LNCAP (cell line): ENCODE measurements around the gene SEPTIN2.

Experiments used
- TF ChIP-seq, protein P1 (sequence below): fragments of 450-650 bp; IDR thresholded peaks from 2 replicates; pipeline ENCODE4 v1.5.1; 2017; ENCODE audit warnings: mild to moderate bottlenecking

Gene SEPTIN2

GRCh38 chr2:241359481-241360045, 43.8 kb downstream of the SEPTIN2 start:
- TF ChIP-seq, protein P1, sequence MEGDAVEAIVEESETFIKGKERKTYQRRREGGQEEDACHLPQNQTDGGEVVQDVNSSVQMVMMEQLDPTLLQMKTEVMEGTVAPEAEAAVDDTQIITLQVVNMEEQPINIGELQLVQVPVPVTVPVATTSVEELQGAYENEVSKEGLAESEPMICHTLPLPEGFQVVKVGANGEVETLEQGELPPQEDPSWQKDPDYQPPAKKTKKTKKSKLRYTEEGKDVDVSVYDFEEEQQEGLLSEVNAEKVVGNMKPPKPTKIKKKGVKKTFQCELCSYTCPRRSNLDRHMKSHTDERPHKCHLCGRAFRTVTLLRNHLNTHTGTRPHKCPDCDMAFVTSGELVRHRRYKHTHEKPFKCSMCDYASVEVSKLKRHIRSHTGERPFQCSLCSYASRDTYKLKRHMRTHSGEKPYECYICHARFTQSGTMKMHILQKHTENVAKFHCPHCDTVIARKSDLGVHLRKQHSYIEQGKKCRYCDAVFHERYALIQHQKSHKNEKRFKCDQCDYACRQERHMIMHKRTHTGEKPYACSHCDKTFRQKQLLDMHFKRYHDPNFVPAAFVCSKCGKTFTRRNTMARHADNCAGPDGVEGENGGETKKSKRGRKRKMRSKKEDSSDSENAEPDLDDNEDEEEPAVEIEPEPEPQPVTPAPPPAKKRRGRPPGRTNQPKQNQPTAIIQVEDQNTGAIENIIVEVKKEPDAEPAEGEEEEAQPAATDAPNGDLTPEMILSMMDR = no peak

GRCh38 chr2:241363426-241363825, 47.7 kb downstream of the SEPTIN2 start:
- TF ChIP-seq, protein P1 = no peak

GRCh38 chr2:241364781-241365180, 49.1 kb downstream of the SEPTIN2 start:
- TF ChIP-seq, protein P1 = no peak

DNA sequence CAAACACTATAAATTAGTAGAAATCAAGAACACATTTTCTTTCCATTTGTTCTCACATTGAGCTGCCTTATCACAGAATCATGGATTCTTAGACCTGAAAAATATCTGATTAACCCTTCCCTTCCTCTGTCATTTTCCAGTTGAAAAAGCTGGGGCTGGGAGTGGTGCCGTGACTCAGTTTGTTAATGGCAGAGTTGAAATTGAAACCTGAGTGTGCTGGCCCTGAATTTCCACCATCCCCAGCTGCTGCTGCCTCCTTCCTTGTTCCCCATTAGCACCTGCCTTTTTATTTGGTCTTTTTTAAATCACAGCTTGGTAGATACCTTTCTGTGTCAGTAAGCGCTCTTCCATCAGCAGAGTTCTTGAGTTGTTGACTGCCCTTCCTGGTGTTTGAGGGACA, 51.0 kb downstream of the SEPTIN2 start:
- TF ChIP-seq, protein P1 = no peak

DNA sequence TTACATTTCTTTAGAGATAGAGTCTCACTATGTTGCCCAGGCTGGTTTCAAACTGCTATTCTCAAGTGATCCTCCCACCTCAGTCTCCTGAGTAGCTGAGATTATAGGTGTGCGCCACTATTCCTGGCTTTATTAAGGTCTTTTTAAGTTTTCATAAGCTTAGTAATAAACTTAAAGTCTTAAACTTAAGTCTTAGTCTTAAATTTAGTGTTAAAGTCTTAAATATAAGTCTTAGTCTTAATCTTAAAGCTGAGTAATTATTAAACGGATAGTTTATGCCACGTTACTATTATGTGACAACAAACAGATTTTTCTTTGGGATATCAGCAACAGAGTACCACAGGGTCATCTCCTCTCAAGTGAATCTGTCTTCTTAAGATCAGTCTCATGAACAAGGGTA, 52.9 kb downstream of the SEPTIN2 start:
- TF ChIP-seq, protein P1 = no peak

DNA sequence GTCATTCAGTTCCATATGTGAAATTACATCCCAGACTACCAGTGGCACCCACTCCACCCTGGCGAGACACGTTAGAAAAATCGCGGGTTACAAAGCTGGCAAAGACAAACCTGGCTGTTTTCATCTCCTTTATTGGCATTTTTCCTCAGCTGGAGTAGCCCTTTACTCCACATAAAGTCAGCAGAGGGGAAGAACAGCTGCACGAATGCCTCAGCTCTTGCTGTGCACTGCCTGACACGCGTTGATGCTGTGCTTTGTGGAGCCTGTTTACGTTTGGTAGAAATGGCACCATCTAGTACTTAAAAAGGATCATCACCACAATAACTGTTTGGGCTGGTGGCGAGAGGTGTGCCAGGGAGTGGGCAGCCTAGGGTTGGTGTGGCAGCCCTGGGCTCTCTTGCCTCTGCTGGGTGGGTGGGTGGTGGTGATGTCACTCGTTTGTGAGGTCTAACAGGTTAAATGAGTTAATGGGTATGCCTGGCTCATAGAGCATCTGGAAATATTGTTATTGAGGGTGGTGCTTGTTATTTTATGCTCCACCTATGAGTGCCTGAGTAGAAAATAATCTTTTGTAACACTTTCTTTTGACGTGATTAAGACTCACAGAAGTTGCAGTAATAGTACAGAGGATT, 56.8 kb downstream of the SEPTIN2 start:
- TF ChIP-seq, protein P1 = no peak

GRCh38 chr2:241373446-241373845, 57.7 kb downstream of the SEPTIN2 start:
- TF ChIP-seq, protein P1 = no peak

GRCh38 chr2:241375300-241375699, 59.6 kb downstream of the SEPTIN2 start:
- TF ChIP-seq, protein P1 = no peak
